ENCODE data around the gene PHACTR1. TPM values are rescaled to one million over a fixed set of nuclear protein-coding genes. Genes with fewer than 3 reads are reported as not detected.
A peak's percentile ranks its signal among the peaks of the same experiment; 100 is the strongest.

Gene PHACTR1
- total and polyA plus RNA-seq, 8 donors, result 1.4 to 12.4 (median 9.3) TPM

DNA sequence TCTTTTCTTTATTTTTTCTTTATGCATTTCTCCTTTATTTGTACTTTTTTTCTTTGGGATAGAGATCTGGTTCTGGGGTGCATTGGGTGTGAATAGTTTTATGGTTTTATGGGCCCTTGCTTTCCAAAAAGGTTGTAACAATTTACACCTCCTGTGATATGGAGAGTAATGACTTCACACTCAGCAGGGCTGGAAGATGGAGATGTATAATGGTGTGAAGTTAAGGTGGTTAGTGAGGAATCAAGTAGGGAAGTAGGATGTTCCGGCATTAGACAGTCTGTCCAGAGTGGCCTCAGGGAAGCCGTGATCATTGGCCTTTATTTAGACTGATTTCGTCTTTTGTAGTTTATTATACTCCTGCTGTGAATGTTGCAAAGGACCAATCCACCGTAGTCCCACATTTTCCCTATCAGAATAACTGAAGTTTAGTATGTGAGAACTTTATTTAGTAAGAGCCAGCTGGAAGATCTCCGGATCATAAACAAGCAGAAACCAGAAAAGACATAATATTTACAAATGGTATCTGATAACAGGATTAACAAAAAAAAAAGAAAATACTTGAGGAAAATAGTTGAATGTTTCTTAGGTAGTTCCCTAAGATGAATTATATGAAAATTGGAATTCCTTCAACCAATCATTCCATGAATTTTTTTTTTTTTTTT lies 356.2 kb downstream of the PHACTR1 start:
- DNase-seq, result no peak
- Histone ChIP-seq H3K4me3 (no peak overlapping the region), H3K36me3 (no peaks in the 10 kb centered on the region), H3K27me3 (no peaks in the 10 kb centered on the region), H3K27ac (peak overlapping the region in 1 of 4 donors; percentile 22), H3K9me3 (no peaks in the 10 kb centered on the region), H3K4me1 (peaks cover 6 to 13% (median 10%) of the 10 kb centered on the region in 3 donors)
- TF ChIP-seq CTCF (IDR thresholded peaks at IDR 0.05), result no peak
- ATAC-seq, result peak in 2 of 4 donors; percentile 38 to 54
- 49 to 52% methylated on average over 5 of the region's 5 CpGs for WGBS, 2 donors
- no peak for FAIRE-seq
- intact Hi-C loops (cut with DNase I), result no loop called here

GRCh38 chr6:13074415-13075140 lies 358.0 kb downstream of the PHACTR1 start:
- no peaks in the 10 kb centered on the region for H3K36me3 ChIP-seq
- H3K4me3 ChIP-seq, result no peak overlapping the region
- WGBS, 2 donors, result 82 to 90% methylated on average over 3 of the region's 3 CpGs
- peaks cover 13 to 19% (median 13%) of the 10 kb centered on the region in 3 donors for H3K4me1 ChIP-seq
- DNase-seq, result no peak
- ATAC-seq, result no peak
- no peaks in the 10 kb centered on the region for H3K9me3 ChIP-seq
- H3K27me3 ChIP-seq, result no peaks in the 10 kb centered on the region
- no peak for FAIRE-seq
- no peak overlapping the region for H3K27ac ChIP-seq
- TF ChIP-seq CTCF (IDR thresholded peaks at IDR 0.05), result no peak
- intact Hi-C loops (cut with DNase I), result no loop called here

DNA sequence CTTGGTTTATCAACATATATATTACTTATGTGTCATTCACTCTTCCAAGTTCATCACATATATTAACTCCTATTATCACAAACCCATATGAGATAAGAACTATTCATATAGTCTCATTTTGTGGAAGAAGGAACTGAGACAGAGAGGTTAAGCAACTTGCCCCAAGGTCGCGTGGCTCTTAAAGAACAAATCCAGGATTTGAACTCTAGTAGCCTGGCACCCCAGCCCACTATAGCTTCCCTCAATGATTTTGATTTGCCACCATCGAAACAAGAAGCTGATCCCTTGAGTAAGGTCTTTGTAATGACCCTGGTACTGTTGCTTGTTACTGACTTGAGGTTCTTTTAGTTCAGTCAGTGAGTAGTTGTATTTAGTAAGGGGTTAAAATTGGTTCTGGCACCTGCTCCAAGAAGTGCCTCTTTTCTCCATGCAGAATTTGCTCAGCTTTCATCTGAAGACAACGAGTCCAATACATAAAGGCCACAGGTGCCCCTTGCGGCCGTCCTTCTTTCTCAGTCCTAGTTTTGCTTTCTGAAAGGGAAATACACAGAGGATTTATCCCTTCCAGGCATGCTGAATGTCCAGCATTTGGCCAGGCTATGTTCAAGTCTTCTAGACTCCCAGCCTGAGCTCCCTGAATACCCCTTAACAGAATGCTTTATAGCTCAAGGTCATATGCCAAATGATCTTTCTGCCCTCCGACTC lies 358.7 kb downstream of the PHACTR1 start:
- 66 to 71% methylated on average over 7 of the region's 7 CpGs for WGBS, 2 donors
- ATAC-seq, result peak in 3 of 4 donors; percentile 26 to 44 (median 29)

DNA sequence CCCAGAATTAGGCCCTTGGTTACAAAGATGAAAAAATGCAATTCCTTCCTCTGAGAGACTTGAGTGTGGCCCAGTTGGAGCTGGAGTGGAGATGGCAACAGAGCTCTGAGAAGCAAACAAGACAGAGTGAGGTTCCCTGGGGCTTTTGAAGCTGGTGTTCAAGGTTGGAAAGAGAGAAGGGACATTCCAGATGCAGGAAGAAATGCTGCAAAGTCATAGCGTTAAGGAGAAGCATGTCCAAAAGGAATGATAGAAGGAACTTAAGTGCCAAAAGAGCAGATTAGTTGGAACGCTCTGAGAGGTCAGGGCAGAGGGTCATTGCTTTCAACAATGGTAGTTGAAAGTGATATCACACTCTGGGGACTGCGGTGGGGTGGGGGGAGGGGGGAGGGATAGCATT lies 360.0 kb downstream of the PHACTR1 start:
- Histone ChIP-seq H3K4me1 (peaks cover 20 to 31% (median 23%) of the 10 kb centered on the region in 3 donors), H3K27ac (no peak overlapping the region), H3K9me3 (no peaks in the 10 kb centered on the region), H3K27me3 (no peaks in the 10 kb centered on the region), H3K4me3 (no peak overlapping the region), H3K36me3 (no peaks in the 10 kb centered on the region)
- no peak for TF ChIP-seq CTCF (IDR thresholded peaks at IDR 0.05)
- WGBS, 2 donors, result 51 to 53% methylated on average over 3 of the region's 3 CpGs
- ATAC-seq (no peak), DNase-seq (no peak), FAIRE-seq (no peak)
- intact Hi-C loops (cut with DNase I), result no loop called here

More for the DNA sequence above, 358.7 kb downstream of the PHACTR1 start:
- H3K36me3 ChIP-seq, result no peaks in the 10 kb centered on the region
- no peak for TF ChIP-seq CTCF (IDR thresholded peaks at IDR 0.05)
- H3K27ac ChIP-seq, result no peak overlapping the region
- H3K4me3 ChIP-seq, result no peak overlapping the region
- no peak for DNase-seq
- no peaks in the 10 kb centered on the region for H3K27me3 ChIP-seq
- no peak for FAIRE-seq
- H3K9me3 ChIP-seq, result no peaks in the 10 kb centered on the region
- intact Hi-C loops (cut with DNase I), result no loop called here
- peaks cover 15 to 25% (median 15%) of the 10 kb centered on the region in 3 donors for H3K4me1 ChIP-seq

Data from pancreas (tissue), 10 donors.